ENCODE data around the gene SUCLA2. TPM values are rescaled to one million over a fixed set of nuclear protein-coding genes. Genes with fewer than 3 reads are reported as not detected.
A peak's percentile ranks its signal among the peaks of the same experiment; 100 is the strongest.

Gene SUCLA2
- total RNA-seq, 3 donors from 2014 or later (not counting 1 experiment from before 2014, with no cell fraction given): 28.4 to 34.3 (median 31.0) TPM

- Mint-ChIP-seq H3K4me1 (peaks cover 37 to 39% of the 10 kb centered on the region in 2 donors), H3K4me3 (peak overlapping the region; percentile 93), H3K27me3 (ENCODE audit: low read depth in 2 of 2) (no peaks in the 10 kb centered on the region), H3K36me3 (no peaks in the 10 kb centered on the region), H3K9me3 (no peaks in the 10 kb centered on the region), H3K27ac (peak overlapping the region; percentile 72 to 89)
- no peak for TF ChIP-seq CTCF (IDR thresholded peaks at IDR 0.05)
- H3K4me3 ChIP-seq (ENCODE audit: low read length): peak overlapping the region; percentile 98
- under 1% methylated on average over 25 of the region's 25 CpGs for WGBS (ENCODE audit: insufficient coverage)
- ATAC-seq: peak; percentile 40 to 58 (median 41)
- H3K27ac ChIP-seq (ENCODE audit: low read length): peak overlapping the region; percentile 69
- peaks cover 10% of the 10 kb centered on the region for H3K4me1 ChIP-seq (ENCODE audit: control insufficient read depth, insufficient read depth, low read length)
- DNase-seq: no peak
- intact Hi-C loops (cut with micrococcal nuclease): loop anchor here (2.0 kb wide), 1 partner anchor 38 kb away; no protein-coding TSS in a partner anchor
- H3K9me3 ChIP-seq (ENCODE audit: control insufficient read depth, insufficient read depth, low read length): no peaks in the 10 kb centered on the region
- H3K27me3 ChIP-seq (ENCODE audit: control insufficient read depth, insufficient read depth, low read length): no peaks in the 10 kb centered on the region
- peaks cover 2% of the 10 kb centered on the region for H3K36me3 ChIP-seq (ENCODE audit: control insufficient read depth, insufficient read depth, low read length)
Measured at GRCh38 chr13:48000559-48001113, 437 bp downstream of the SUCLA2 start.

GRCh38 chr13:47999973-48000372 is 1.1 kb downstream of the SUCLA2 start:
- peaks cover 10% of the 10 kb centered on the region for H3K4me1 ChIP-seq (ENCODE audit: control insufficient read depth, insufficient read depth, low read length)
- 71% methylated on average over 3 of the region's 5 CpGs for WGBS (ENCODE audit: insufficient coverage)
- no peaks in the 10 kb centered on the region for H3K27me3 ChIP-seq (ENCODE audit: control insufficient read depth, insufficient read depth, low read length)
- Mint-ChIP-seq H3K27ac (peak overlapping the region in 1 of 2 donors; percentile 89), H3K4me3 (peak overlapping the region; percentile 93), H3K27me3 (ENCODE audit: low read depth in 2 of 2) (no peaks in the 10 kb centered on the region), H3K4me1 (peaks cover 37 to 39% of the 10 kb centered on the region in 2 donors), H3K9me3 (no peaks in the 10 kb centered on the region), H3K36me3 (no peaks in the 10 kb centered on the region)
- DNase-seq (no peak), ATAC-seq (no peak)
- peaks cover 2% of the 10 kb centered on the region for H3K36me3 ChIP-seq (ENCODE audit: control insufficient read depth, insufficient read depth, low read length)
- H3K4me3 ChIP-seq (ENCODE audit: low read length): peak overlapping the region; percentile 98
- no peak for TF ChIP-seq CTCF (IDR thresholded peaks at IDR 0.05)
- no peaks in the 10 kb centered on the region for H3K9me3 ChIP-seq (ENCODE audit: control insufficient read depth, insufficient read depth, low read length)
- no peak overlapping the region for H3K27ac ChIP-seq (ENCODE audit: low read length)
- intact Hi-C loops (cut with micrococcal nuclease): loop anchor here (2.0 kb wide), 1 partner anchor 39 kb away; no protein-coding TSS in a partner anchor

- no peak overlapping the region for H3K4me3 Mint-ChIP-seq
- Histone ChIP-seq H3K36me3 (ENCODE audit: control insufficient read depth, insufficient read depth, low read length) (peaks cover 8% of the 10 kb centered on the region), H3K27me3 (ENCODE audit: control insufficient read depth, insufficient read depth, low read length) (no peaks in the 10 kb centered on the region), H3K27ac (ENCODE audit: low read length) (no peak overlapping the region), H3K4me1 (ENCODE audit: control insufficient read depth, insufficient read depth, low read length) (peaks cover 10% of the 10 kb centered on the region), H3K9me3 (ENCODE audit: control insufficient read depth, insufficient read depth, low read length) (no peaks in the 10 kb centered on the region), H3K4me3 (ENCODE audit: low read length) (no peak overlapping the region)
- H3K4me1 Mint-ChIP-seq: peaks cover 37 to 39% of the 10 kb centered on the region in 2 donors
- H3K9me3 Mint-ChIP-seq: no peaks in the 10 kb centered on the region
- TF ChIP-seq CTCF (IDR thresholded peaks at IDR 0.05): no peak
- 94% methylated on average over 2 of the region's 2 CpGs for WGBS (ENCODE audit: insufficient coverage)
- ATAC-seq: no peak
- no peak for DNase-seq
- H3K27ac Mint-ChIP-seq: no peak overlapping the region
- no peaks in the 10 kb centered on the region for H3K27me3 Mint-ChIP-seq (ENCODE audit: low read depth in 2 of 2)
- intact Hi-C loops (cut with micrococcal nuclease): no loop called here
- no peaks in the 10 kb centered on the region for H3K36me3 Mint-ChIP-seq
Measured at GRCh38 chr13:47997384-47997783, 3.7 kb downstream of the SUCLA2 start.

- DNase-seq (no peak), ATAC-seq (no peak)
- Mint-ChIP-seq H3K36me3 (peaks cover 18% of the 10 kb centered on the region), H3K4me3 (no peak overlapping the region), H3K4me1 (peaks cover 9 to 10% of the 10 kb centered on the region in 2 donors), H3K27me3 (ENCODE audit: low read depth in 2 of 2) (no peaks in the 10 kb centered on the region), H3K27ac (no peak overlapping the region), H3K9me3 (no peaks in the 10 kb centered on the region)
- WGBS (ENCODE audit: insufficient coverage): 96% methylated on average over 3 of the region's 4 CpGs
- no peak for TF ChIP-seq CTCF (IDR thresholded peaks at IDR 0.05)
- no peaks in the 10 kb centered on the region for H3K27me3 ChIP-seq (ENCODE audit: control insufficient read depth, insufficient read depth, low read length)
- no peak overlapping the region for H3K27ac ChIP-seq (ENCODE audit: low read length)
- no peak overlapping the region for H3K4me3 ChIP-seq (ENCODE audit: low read length)
- H3K4me1 ChIP-seq (ENCODE audit: control insufficient read depth, insufficient read depth, low read length): no peaks in the 10 kb centered on the region
- H3K36me3 ChIP-seq (ENCODE audit: control insufficient read depth, insufficient read depth, low read length): peaks cover 35% of the 10 kb centered on the region
- no peaks in the 10 kb centered on the region for H3K9me3 ChIP-seq (ENCODE audit: control insufficient read depth, insufficient read depth, low read length)
- intact Hi-C loops (cut with micrococcal nuclease): no loop called here
Measured at GRCh38 chr13:47991859-47992258, 9.2 kb downstream of the SUCLA2 start.
